GM15510 (cell line): ENCODE results near the gene RNF175.

Experiments used
- POLR2A ChIP-seq: IDR thresholded peaks from 3 replicates; pipeline ENCODE4 v1.6.1; 2011; ENCODE audit warnings: borderline replicate concordance; ENCODE audit not compliant: insufficient read length; ENCODE audit errors: extremely low read depth

Gene RNF175

GRCh38 chr4:153789741-153790499 lies 30.1 kb upstream of the RNF175 start:
- TF ChIP-seq POLR2A: no peak

DNA sequence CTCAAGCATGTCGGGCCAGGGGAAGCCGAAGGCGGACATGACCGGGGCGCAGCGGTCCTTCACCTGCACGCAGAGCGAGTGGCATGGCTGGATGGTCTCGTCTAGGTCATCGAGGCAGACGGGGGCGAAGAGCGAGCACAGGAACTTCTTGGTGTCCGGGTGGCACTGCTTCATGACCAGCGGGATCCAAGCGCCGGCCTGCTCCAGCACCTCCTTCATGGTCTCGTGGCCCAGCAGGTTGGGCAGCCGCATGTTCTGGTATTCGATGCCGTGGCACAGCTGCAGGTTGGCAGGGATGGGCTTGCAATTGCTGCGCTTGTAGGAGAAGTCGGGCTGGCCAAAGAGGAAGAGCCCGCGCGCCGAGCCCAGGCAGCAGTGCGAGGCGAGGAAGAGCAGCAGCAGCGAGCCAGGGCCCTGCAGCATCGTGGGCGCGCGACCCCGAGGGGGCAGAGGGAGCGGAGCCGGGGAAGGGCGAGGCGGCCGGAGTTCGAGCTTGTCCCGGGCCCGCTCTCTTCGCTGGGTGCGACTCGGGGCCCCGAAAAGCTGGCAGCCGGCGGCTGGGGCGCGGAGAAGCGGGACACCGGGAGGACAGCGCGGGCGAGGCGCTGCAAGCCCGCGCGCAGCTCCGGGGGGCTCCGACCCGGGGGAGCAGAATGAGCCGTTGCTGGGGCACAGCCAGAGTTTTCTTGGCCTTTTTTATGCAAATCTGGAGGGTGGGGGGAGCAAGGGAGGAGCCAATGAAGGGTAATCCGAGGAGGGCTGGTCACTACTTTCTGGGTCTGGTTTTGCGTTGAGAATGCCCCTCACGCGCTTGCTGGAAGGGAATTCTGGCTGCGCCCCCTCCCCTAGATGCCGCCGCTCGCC lies 28.8 kb upstream of the RNF175 start, which contains the start of gene SFRP2:
TSS of gene SFRP2 (minus strand) at position 671 of the 864 bp plus-strand sequence. CDS start at position 423, 248 bp downstream.
- TF ChIP-seq POLR2A: no peak

GRCh38 chr4:153788051-153788412 lies 28.2 kb upstream of the RNF175 start:
- no peak for TF ChIP-seq POLR2A

DNA sequence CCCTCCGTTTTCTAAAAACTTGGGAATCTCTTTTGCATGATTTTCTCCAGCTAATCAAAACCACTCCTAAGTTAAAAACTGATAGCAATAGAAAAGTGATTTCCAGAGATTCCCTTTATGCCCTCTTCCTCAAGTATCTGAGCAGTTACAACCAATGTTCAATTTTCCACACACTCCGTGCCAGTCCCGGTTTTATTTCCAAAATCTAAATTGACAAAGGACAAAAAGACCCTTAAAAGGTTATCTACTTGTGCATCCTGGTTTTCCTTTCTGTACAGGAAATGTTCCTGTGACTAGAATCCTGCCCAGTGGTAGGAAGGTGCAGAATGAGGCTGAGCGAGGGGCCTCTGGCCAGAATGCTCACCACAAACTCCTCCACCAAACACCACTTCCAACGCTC lies 27.8 kb upstream of the RNF175 start:
- no peak for TF ChIP-seq POLR2A

- TF ChIP-seq POLR2A: no peak
These were observed 27.3 kb upstream of the RNF175 start for GRCh38 chr4:153787061-153787560.

DNA sequence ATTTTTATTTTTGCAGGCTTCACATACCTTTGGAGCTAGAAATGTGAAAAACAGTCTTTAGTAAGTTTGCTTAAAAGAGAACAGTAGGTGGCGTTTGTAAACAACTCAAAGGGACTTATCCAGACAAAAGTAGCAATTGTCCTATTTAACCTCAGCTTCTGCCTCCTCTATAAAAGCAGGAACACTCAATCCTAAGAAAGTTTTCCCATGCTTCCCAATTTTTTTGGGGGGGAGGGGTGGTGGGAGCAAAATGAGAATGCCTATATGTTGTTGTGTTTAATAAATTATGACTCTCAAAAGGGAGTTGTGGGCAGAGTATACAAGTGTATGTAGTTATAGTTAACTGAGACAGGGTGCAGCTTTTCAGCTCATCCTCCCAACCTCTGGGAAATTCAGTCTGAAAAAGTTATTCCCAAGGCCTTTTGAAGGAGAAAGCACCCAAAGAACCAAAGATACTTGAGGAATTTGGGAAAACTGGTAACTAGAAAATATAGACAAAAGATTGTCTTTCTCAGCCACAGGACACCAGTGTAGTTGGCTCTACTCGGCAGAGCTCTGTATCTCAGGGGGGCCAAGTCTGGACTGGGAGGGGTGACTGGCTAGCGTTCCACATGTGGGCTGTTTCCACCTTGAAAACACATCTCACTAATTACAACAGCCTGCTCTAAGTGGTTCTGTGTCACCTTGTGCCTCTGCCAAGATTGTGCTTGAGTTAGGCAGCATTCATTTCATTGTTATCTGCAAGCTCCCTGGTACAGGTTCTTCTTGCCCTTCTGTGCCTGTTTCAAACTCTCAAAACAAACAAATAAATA lies 26.3 kb upstream of the RNF175 start:
- TF ChIP-seq POLR2A: no peak

GRCh38 chr4:153784166-153784699 lies 24.4 kb upstream of the RNF175 start:
- TF ChIP-seq POLR2A: no peak

- TF ChIP-seq POLR2A: no peak
These were observed 22.8 kb upstream of the RNF175 start for GRCh38 chr4:153782581-153782980.

DNA sequence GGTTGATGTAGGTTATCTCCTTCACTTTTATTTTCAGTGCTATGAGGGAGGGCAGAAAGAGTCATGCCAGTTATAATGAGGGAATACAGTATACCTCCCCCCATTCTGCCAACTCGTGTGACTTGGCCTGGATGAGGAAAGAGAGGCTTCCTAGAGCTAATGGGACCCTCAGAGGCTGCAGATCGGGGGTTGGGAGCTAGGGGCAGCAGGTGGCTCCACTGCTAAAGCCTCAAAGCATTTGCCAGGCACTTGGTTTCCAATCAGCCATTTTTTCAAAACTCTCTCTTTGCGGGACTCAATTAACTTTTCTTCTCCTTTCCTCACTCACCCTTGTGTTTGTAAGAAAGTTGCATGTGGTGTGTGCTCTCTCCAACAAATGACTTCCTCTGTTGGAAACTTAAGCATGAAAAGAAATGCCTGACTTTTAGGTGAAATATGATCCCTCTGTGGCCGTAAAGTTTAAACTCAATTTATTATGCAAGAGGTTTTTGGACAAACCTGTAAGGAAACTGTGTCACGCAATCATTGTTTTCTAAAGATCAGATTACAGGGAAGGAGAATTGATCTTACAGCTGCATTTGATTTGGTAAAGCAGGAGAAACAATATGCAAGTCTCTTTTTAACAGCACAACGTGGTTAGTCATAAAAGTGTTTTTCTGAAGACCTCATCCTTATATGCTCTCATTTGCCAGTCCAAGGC lies 22.0 kb upstream of the RNF175 start:
- TF ChIP-seq POLR2A: no peak

GRCh38 chr4:153781280-153781679 lies 21.5 kb upstream of the RNF175 start:
- TF ChIP-seq POLR2A: no peak

DNA sequence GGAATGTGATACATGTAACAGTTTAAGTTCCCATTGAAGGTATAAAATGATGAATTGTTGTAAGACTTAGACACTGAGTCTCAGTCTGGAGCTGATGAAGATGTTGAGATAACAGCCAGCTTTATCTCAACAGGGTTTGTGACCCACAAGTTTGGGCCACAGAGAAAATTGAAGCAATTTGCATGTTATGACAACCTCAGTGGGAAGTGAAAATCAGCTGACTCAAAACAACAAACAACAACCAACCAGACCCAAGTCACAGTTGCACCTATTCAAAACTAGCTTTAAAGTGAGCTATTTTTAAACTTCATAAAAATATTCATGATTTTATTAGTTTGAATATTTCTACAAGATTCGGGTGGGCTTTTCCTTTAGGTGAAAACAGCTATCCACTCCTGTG lies 21.1 kb upstream of the RNF175 start:
- no peak for TF ChIP-seq POLR2A

GRCh38 chr4:153780221-153780620 lies 20.4 kb upstream of the RNF175 start:
- TF ChIP-seq POLR2A: no peak

DNA sequence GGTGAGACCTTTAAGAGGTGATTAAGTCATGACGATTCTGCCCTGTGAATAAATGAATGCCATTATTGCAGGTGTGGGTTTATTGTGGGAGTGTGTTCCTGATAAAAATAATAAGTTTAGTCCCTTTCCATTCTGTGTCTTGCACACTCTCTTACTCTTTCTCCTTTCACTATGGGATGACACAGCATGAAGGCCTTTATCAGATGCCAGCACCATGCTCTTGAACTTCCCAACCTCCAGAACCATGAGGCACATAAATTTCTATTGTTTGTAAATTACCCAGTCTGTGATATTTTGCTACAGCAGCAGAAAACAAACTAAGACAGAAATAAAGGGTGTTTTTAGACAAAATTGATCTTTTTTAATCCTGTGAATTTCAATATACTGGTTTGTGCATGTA lies 18.6 kb upstream of the RNF175 start:
- no peak for TF ChIP-seq POLR2A

- TF ChIP-seq POLR2A: no peak
These were observed 17.6 kb upstream of the RNF175 start for GRCh38 chr4:153777421-153777820.

- no peak for TF ChIP-seq POLR2A
These were observed 16.8 kb upstream of the RNF175 start for GRCh38 chr4:153776601-153777000.

GRCh38 chr4:153773236-153773690 lies 13.4 kb upstream of the RNF175 start:
- TF ChIP-seq POLR2A: no peak
